OCI-LY7 (cell line): Measurements from ENCODE around the gene SNX2. TPM values are rescaled to one million over a fixed set of nuclear protein-coding genes. Genes with fewer than 3 reads are reported as not detected.

Experiments used
- BruUV-seq: library from RNA; stranded (reverse); fragments of 400-500 nt; replicated peaks from 2 replicates; lab custom pipeline; 2021; lab: Mats Ljungman, UMichigan
- CTCF ChIA-PET: fragments of 300-600 bp; sonication (Branson Sonifier 250); formaldehyde crosslinking; loops from one replicate; lab custom pipeline; 2022; ENCODE audit warnings: antibody characterized with exemption; ENCODE audit not compliant: unreplicated experiment; lab: Charles Lee
- POLR2A ChIA-PET: fragments of 300-600 bp; sonication (Branson Sonifier 250); formaldehyde crosslinking; loops from one replicate; lab custom pipeline; 2022; ENCODE audit warnings: antibody characterized with exemption; lab: Charles Lee
- DNase-seq: peaks from one replicate; pipeline ENCODE4 v3.0.0-alpha.2; 2015; ENCODE audit warnings: low spot score
- H2AFZ ChIP-seq: fragments of 200-600 bp; sonication (generic), shearing (Covaris generic); 2 replicates; pipeline ENCODE4 v1.6.1; 2014; ENCODE audit warnings: mild to moderate bottlenecking, antibody characterized with exemption, low read length, moderate library complexity
- H3K27ac ChIP-seq: fragments of 200-600 bp; sonication (generic); 2 replicates; pipeline ENCODE4 v1.5.1; 2014; ENCODE audit warnings: mixed run types, low read depth, mild to moderate bottlenecking, moderate library complexity, low read length, inconsistent platforms; ENCODE audit not compliant: poor library complexity, severe bottlenecking
- H3K36me3 ChIP-seq: fragments of 200-600 bp; sonication (generic); 2 replicates; pipeline ENCODE4 v1.6.1; 2014; ENCODE audit warnings: mild to moderate bottlenecking, antibody characterized with exemption, low read length, moderate library complexity, mixed read lengths; ENCODE audit not compliant: insufficient read depth
- H3K4me1 ChIP-seq: fragments of 200-600 bp; sonication (generic); 2 replicates; pipeline ENCODE4 v1.5.1; 2014; ENCODE audit warnings: mild to moderate bottlenecking, low read length; ENCODE audit not compliant: insufficient read depth, poor library complexity, severe bottlenecking
- H3K4me2 ChIP-seq: fragments of 200-600 bp; sonication (generic); 2 replicates; pipeline ENCODE4 v1.6.1; 2014; ENCODE audit warnings: mild to moderate bottlenecking, low read length
- H3K4me3 ChIP-seq: fragments of 200-600 bp; sonication (generic); 2 replicates; pipeline ENCODE4 v1.5.1; 2014; ENCODE audit warnings: mild to moderate bottlenecking, low read depth, low read length; ENCODE audit not compliant: poor library complexity, severe bottlenecking
- H3K79me2 ChIP-seq: fragments of 200-600 bp; sonication (generic); 2 replicates; pipeline ENCODE4 v1.6.1; 2016; ENCODE audit warnings: low read depth, mild to moderate bottlenecking, low read length, moderate library complexity, mixed read lengths; ENCODE audit not compliant: insufficient read depth
- H3K9me2 ChIP-seq: fragments of 200-600 bp; sonication (generic); 2 replicates; pipeline ENCODE4 v1.6.1; 2016; ENCODE audit warnings: mild to moderate bottlenecking, low read length, mixed read lengths; ENCODE audit not compliant: insufficient read depth
- H3K9me3 ChIP-seq: fragments of 200-600 bp; sonication (generic); 2 replicates; pipeline ENCODE4 v1.6.1; 2014; ENCODE audit warnings: mild to moderate bottlenecking, mixed run types, low read length, mixed read lengths
- H4K20me1 ChIP-seq: fragments of 200-600 bp; sonication (generic); 2 replicates; pipeline ENCODE4 v1.6.1; 2014; ENCODE audit warnings: mild to moderate bottlenecking, antibody characterized with exemption, low read length, moderate library complexity, mixed read lengths; ENCODE audit not compliant: insufficient read depth
- CTCF ChIP-seq: fragments of 200-600 bp; sonication (generic); conservative IDR thresholded peaks from 2 replicates; pipeline ENCODE4 v1.5.1; 2014; ENCODE audit warnings: mild to moderate bottlenecking, antibody characterized with exemption, low read length, moderate library complexity, mixed read lengths
- EZH2phosphoT487 ChIP-seq: fragments of 200-600 bp; sonication (generic); IDR thresholded peaks from 2 replicates; pipeline ENCODE4 v1.6.1; 2018; ENCODE audit warnings: low read depth, borderline replicate concordance, mild to moderate bottlenecking, mixed run types, antibody characterized with exemption, low read length, moderate library complexity, mixed read lengths
- intact Hi-C: fragments of 100-400 bp; cut with micrococcal nuclease; formaldehyde crosslinking; loops from one replicate; pipeline ENCODE4 v1.10.0; 2022; ENCODE audit not compliant: unreplicated experiment
- total RNA-seq, 2 experiments: library from RNA; depleted of rRNA in 1 of 2; stranded (reverse); fragments of >200 nt in 1 of 2; shearing (Covaris generic) in 1 of 2; gene quantifications; 2 replicates each; pipeline ENCODE4 v1.2.3, GENCODE V29; 2014 to 2022

SNX2 gene
- total RNA-seq, 2 experiments from 2014 or later, result 47.1 to 78.3 TPM

DNA sequence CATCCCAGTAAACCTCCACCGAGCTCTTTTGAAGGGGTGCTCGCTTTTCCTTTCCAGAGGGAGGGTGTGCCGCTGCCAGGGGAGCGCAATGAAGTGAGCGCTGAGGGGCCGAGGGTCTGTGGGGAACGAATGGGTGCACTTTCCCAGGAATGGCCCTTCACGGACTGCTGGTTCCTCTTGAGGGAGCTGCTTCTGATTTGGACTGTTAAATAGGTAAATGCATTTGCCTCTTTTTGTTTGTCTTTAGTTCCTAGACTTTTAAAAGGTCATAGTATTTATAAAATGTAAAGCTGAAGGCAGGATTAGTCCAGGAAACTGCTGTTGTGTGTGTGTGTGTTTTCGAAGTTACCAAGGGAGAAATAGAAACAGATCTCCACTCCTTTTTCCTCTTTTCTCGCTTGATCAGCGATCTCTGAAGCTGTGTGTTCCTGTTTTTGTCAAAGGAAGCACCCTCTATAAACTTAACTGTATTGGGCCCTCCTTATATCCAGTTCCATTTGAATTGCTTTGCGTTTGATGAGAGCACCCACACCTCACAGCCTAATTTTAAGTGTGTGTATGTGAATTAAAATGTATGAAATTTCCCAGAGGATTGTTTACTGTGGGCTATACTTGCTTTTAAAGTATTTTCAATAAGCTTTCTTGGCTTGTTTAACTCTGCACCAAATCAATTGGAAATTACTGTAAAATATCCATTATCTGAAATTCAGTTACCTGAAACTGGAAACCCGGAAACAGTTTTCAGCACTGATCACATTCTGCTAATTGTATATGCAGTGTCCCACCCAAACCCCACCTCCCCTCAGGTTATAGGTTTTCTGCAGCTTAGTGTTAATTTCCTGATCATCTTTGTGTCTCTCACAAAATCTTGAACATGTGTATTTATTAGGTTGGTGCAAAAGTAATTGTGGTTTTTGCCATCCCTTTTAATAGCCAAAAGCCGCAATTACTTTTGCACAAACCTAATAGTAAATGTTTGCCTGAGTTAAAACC lies 966 bp downstream of the SNX2 start:
- intact Hi-C loops, result loop anchor here (1.0 to 5.0 kb wide), 2 partner anchors 68 to 736 kb away; partner anchors contain the start of gene CSNK1G3
- H3K9me3 ChIP-seq, result no peaks in the 10 kb centered on the region; the same call in 1 of the 2 replicates
- H3K27ac ChIP-seq, result peak overlapping the region; percentile 57
- POLR2A ChIA-PET, result interaction anchor here (0.6 to 1.4 kb wide), 12 partner anchors 8 to 814 kb away, joined by 3 to 6 read pairs (median 3); partner anchors contain the start of genes CEP120 and SRFBP1
- TSS peak; percentile 59 for BruUV-seq
- H3K4me1 ChIP-seq, result peaks cover 23% of the 10 kb centered on the region
- CTCF ChIA-PET, result no interaction called here
- H3K36me3 ChIP-seq, result peaks cover 18% of the 10 kb centered on the region
- H3K9me2 ChIP-seq, result no peaks in the 10 kb centered on the region
- H3K79me2 ChIP-seq, result peaks cover 57% of the 10 kb centered on the region
- H3K4me2 ChIP-seq, result peak overlapping the region; percentile 95
- 0 out of 2 replicates have a peak, but pooled peaks cover 20% of the 10 kb centered on the region for H4K20me1 ChIP-seq
- peak overlapping the region; percentile 98 for H2AFZ ChIP-seq
- TF ChIP-seq EZH2phosphoT487 (no peak), CTCF (no peak)
- H3K4me3 ChIP-seq, result peak overlapping the region; percentile 88
- DNase-seq, result peak; percentile 60

GRCh38 chr5:122778157-122778556 lies 3.3 kb downstream of the SNX2 start:
- no TSS peak for BruUV-seq
- H4K20me1 ChIP-seq, result 0 out of 2 replicates have a peak, but pooled peaks cover 20% of the 10 kb centered on the region
- CTCF ChIA-PET, result no interaction called here
- TF ChIP-seq EZH2phosphoT487, result no peak
- no peak for TF ChIP-seq CTCF
- peak overlapping the region; percentile 95 for H3K4me2 ChIP-seq
- H3K9me2 ChIP-seq, result no peaks in the 10 kb centered on the region
- peaks cover under 1% of the 10 kb centered on the region; the same call in 1 of the 2 replicates for H3K9me3 ChIP-seq
- no peak overlapping the region for H2AFZ ChIP-seq
- intact Hi-C loops, result loop anchor here (5.0 kb wide), 1 partner anchor 734 kb away; the partner anchor contains the start of gene CSNK1G3
- no peak overlapping the region for H3K27ac ChIP-seq
- peaks cover 77% of the 10 kb centered on the region for H3K79me2 ChIP-seq
- no peak overlapping the region for H3K4me3 ChIP-seq
- H3K4me1 ChIP-seq, result peaks cover 23% of the 10 kb centered on the region
- POLR2A ChIA-PET, result interaction anchor here (1.1 kb wide), 1 partner anchor 75 kb away, joined by 4 read pairs; no protein-coding TSS in a partner anchor
- no peak for DNase-seq
- peaks cover 26% of the 10 kb centered on the region for H3K36me3 ChIP-seq
